ENCODE measurements around the gene TCFL5.

Gene TCFL5

GRCh38 chr20:62815066-62815991 is 46.3 kb downstream of the TCFL5 start:
- TF ChIP-seq FOXP2 (optimal IDR thresholded peaks at IDR 0.05; ENCODE audit: borderline replicate concordance, extremely low read depth, extremely low read length, insufficient read depth) = no peak
- no peak for TF ChIP-seq TAF1 (IDR thresholded peaks at IDR 0.05; ENCODE audit: borderline replicate concordance, insufficient read depth, low read length)
- TF ChIP-seq REST (IDR thresholded peaks at IDR 0.05; ENCODE audit: insufficient read depth in 1 of 2, low read depth in 2 of 2, low read length in 2 of 2) = no peak
- TF ChIP-seq POLR2AphosphoS5 (IDR thresholded peaks at IDR 0.05; ENCODE audit: low read depth, low read length) = no peak
- no peak for TF ChIP-seq SIN3A (IDR thresholded peaks at IDR 0.05; ENCODE audit: borderline replicate concordance, insufficient read depth, low read length)

- no peak for TF ChIP-seq SIN3A (IDR thresholded peaks at IDR 0.05; ENCODE audit: borderline replicate concordance, insufficient read depth, low read length)
- TF ChIP-seq REST (IDR thresholded peaks at IDR 0.05; ENCODE audit: insufficient read depth in 1 of 2, low read depth in 2 of 2, low read length in 2 of 2) = no peak
- TF ChIP-seq TAF1 (IDR thresholded peaks at IDR 0.05; ENCODE audit: borderline replicate concordance, insufficient read depth, low read length) = no peak
- TF ChIP-seq FOXP2 (optimal IDR thresholded peaks at IDR 0.05; ENCODE audit: borderline replicate concordance, extremely low read depth, extremely low read length, insufficient read depth) = no peak
- no peak for TF ChIP-seq POLR2AphosphoS5 (IDR thresholded peaks at IDR 0.05; ENCODE audit: low read depth, low read length)
Measured at GRCh38 chr20:62814709-62815065, 46.9 kb downstream of the TCFL5 start.

- no peak for TF ChIP-seq FOXP2 (optimal IDR thresholded peaks at IDR 0.05; ENCODE audit: borderline replicate concordance, extremely low read depth, extremely low read length, insufficient read depth)
- TF ChIP-seq SIN3A (IDR thresholded peaks at IDR 0.05; ENCODE audit: borderline replicate concordance, insufficient read depth, low read length) = no peak
- TF ChIP-seq POLR2AphosphoS5 (IDR thresholded peaks at IDR 0.05; ENCODE audit: low read depth, low read length) = no peak
- no peak for TF ChIP-seq REST (IDR thresholded peaks at IDR 0.05; ENCODE audit: insufficient read depth in 1 of 2, low read depth in 2 of 2, low read length in 2 of 2)
- no peak for TF ChIP-seq TAF1 (IDR thresholded peaks at IDR 0.05; ENCODE audit: borderline replicate concordance, insufficient read depth, low read length)
Measured at GRCh38 chr20:62814060-62814708, 47.4 kb downstream of the TCFL5 start.

- TF ChIP-seq SIN3A (IDR thresholded peaks at IDR 0.05; ENCODE audit: borderline replicate concordance, insufficient read depth, low read length) (no peak), REST (IDR thresholded peaks at IDR 0.05; ENCODE audit: insufficient read depth in 1 of 2, low read depth in 2 of 2, low read length in 2 of 2) (no peak), POLR2AphosphoS5 (IDR thresholded peaks at IDR 0.05; ENCODE audit: low read depth, low read length) (no peak), FOXP2 (optimal IDR thresholded peaks at IDR 0.05; ENCODE audit: borderline replicate concordance, extremely low read depth, extremely low read length, insufficient read depth) (no peak), TAF1 (IDR thresholded peaks at IDR 0.05; ENCODE audit: borderline replicate concordance, insufficient read depth, low read length) (no peak)
Measured at GRCh38 chr20:62813588-62813987, 48.0 kb downstream of the TCFL5 start.

All from PFSK-1 (cell line).